ENCODE results near the gene WIPF3.

- no peak for TF ChIP-seq POLR2A (IDR thresholded peaks at IDR 0.05; ENCODE audit: low read depth, low read length)
- no peak for TF ChIP-seq POLR2AphosphoS5 (IDR thresholded peaks at IDR 0.05; ENCODE audit: low read depth, low read length)
- no peak for TF ChIP-seq SPI1 (IDR thresholded peaks at IDR 0.05; ENCODE audit: low read depth, low read length)
- no peak for TF ChIP-seq TAF1 (IDR thresholded peaks at IDR 0.05; ENCODE audit: low read depth, low read length)
Measured at GRCh38 chr7:29951206-29951605, 144.9 kb downstream of the WIPF3 start.

Data from GM12891 (cell line).